Aorta (tissue), 5 donors: ENCODE data around the gene DHRS13. TPM values are rescaled to one million over a fixed set of nuclear protein-coding genes. Genes with fewer than 3 reads are reported as not detected.
"Not testable (repeated sequence)": the region's sequence is repeated elsewhere in the genome, so short reads cannot be mapped to it uniquely, and the experiment has no call there.

Experiments used
- ATAC-seq: fragments of 200-7000 bp; cut with Tn5 transposase; one replicate; pipeline ENCODE4 v1.9.1; 2022; ENCODE audit warnings: moderate library complexity; ENCODE audit not compliant: low FRiP score
- DNase-seq, 2 donors: peaks; one replicate each; pipeline ENCODE4 v3.0.0-alpha.2; 2020
- H3K27ac ChIP-seq, 2 donors: one replicate each; pipeline ENCODE4 v1.5.1; 2013; ENCODE audit warnings: low read length in 2 of 2, mild to moderate bottlenecking in 2 of 2, moderate library complexity in 2 of 2, control low read depth in 1 of 2, inconsistent platforms in 1 of 2, low read depth in 1 of 2
- H3K27me3 ChIP-seq, 2 donors: one replicate each; pipeline ENCODE4 v1.6.1; 2013; ENCODE audit warnings: control low read depth in 1 of 2, low read length in 1 of 2, mild to moderate bottlenecking in 1 of 2, moderate library complexity in 1 of 2; ENCODE audit not compliant: insufficient read depth in 2 of 2, control insufficient read depth in 1 of 2
- H3K36me3 ChIP-seq, 2 donors: one replicate each; pipeline ENCODE4 v1.6.1; 2013; ENCODE audit warnings: control low read depth in 1 of 2, low read length in 1 of 2, mild to moderate bottlenecking in 1 of 2; ENCODE audit not compliant: insufficient read depth in 2 of 2, control insufficient read depth in 1 of 2
- H3K4me1 ChIP-seq, 2 donors: one replicate each; pipeline ENCODE4 v1.6.1; 2013; ENCODE audit warnings: low read length in 2 of 2, control low read depth in 1 of 2, mild to moderate bottlenecking in 1 of 2, moderate library complexity in 1 of 2; ENCODE audit not compliant: insufficient read depth in 2 of 2, control insufficient read depth in 1 of 2
- H3K4me3 ChIP-seq, 2 donors: one replicate each; pipeline ENCODE4 v1.5.1; 2013; ENCODE audit warnings: low read length in 2 of 2, control low read depth in 1 of 2, mild to moderate bottlenecking in 1 of 2
- H3K9me3 ChIP-seq: one replicate; pipeline ENCODE4 v1.6.1; 2013; ENCODE audit warnings: mild to moderate bottlenecking, low read length; ENCODE audit not compliant: control insufficient read depth
- WGBS, 2 donors: extraction: QIAGEN DNeasy Blood & Tissue Kit; methylation state at CpG; one replicate each; pipeline ENCODE4 v1.1.7; 2013; 5-methylcytosine and 5-hydroxymethylcytosine counted together
- intact Hi-C, 2 donors: fragments of 100-400 bp; cut with DNase I; formaldehyde crosslinking; loops; one replicate each; pipeline versions ENCODE4 v1.14.2 to v1.15.0; 2022
- microRNA-seq, 2 donors: library from miRNA; unstranded; fragments of <30 nt; microRNA quantifications; one replicate each; pipeline ENCODE4 v1.2.0, GENCODE V29; 2020
- polyA plus RNA-seq, 2 donors: library from polyadenylated mRNA; stranded (reverse); fragments of 200-250 nt; gene quantifications; one replicate each; pipeline ENCODE4 v1.2.3, GENCODE V29; 2013
- total RNA-seq, 2 donors: library from RNA; stranded (reverse); fragmentation: NEBNext Ultra II Directional; extraction: Animal tissue kit (Norgen Biotek cat#: 25700); gene quantifications; one replicate each; pipeline ENCODE4 v1.2.1, GENCODE V29; 2021
- donor health status: healthy with polysubstance abuse.
- donor health status: Bipolar disorder and iron deficiency.
- donor health status: DM: no; HTN: no; CAD: no.
- donor health status: DM: no; HTN: no; CAD: no.
- donor health status: DM: yes; HTN: yes; CAD: no.

The DHRS13 gene
- total and polyA plus RNA-seq, 4 donors: 0.75 to 6.1 (median 3.5) TPM

GRCh38 chr17:28854457-28855335 is 48.2 kb downstream of the DHRS13 start, which contains the start of gene ERAL1:
Gene ERAL1 (plus strand): TSS chr17:28855016. CDS start chr17:28855035, 19 bp downstream.
- WGBS, 2 donors: 1% methylated on average over 42 of the region's 42 CpGs
- Histone ChIP-seq H3K27me3 (no peaks in the 10 kb centered on the region), H3K36me3 (peaks cover 0 to 3% of the 10 kb centered on the region in 2 donors), H3K4me3 (peak within 1 kb of the TSS; percentile 30 to 65), H3K27ac (peak within 1 kb of the TSS in 1 of 2 donors; percentile 55), H3K4me1 (no peaks in the 10 kb centered on the region), H3K9me3 (no peaks in the 10 kb centered on the region)
- peak; percentile 98 for ATAC-seq
- peak; percentile 90 to 93 for DNase-seq
- intact Hi-C loops: loop anchor here (5.0 to 10.0 kb wide), 2 partner anchors 48 to 90 kb away; partner anchors contain the start of gene DHRS13 (in 1 of the 2)

- Histone ChIP-seq H3K27ac (no peak overlapping the region), H3K4me3 (no peak overlapping the region), H3K9me3 (no peaks in the 10 kb centered on the region), H3K27me3 (no peaks in the 10 kb centered on the region), H3K4me1 (no peaks in the 10 kb centered on the region), H3K36me3 (no peaks in the 10 kb centered on the region)
- intact Hi-C loops: loop anchor here in 1 of 2 donors (10.0 kb wide), 1 partner anchor 88 kb away; no protein-coding TSS in a partner anchor
- 83 to 85% methylated on average over 2 of the region's 2 CpGs for WGBS, 2 donors
- DNase-seq (no peak), ATAC-seq (no peak)
These were observed 49.6 kb downstream of the DHRS13 start for GRCh38 chr17:28853295-28853694.

- Histone ChIP-seq H3K36me3 (no peaks in the 10 kb centered on the region), H3K9me3 (no peaks in the 10 kb centered on the region), H3K27ac (no peak overlapping the region), H3K4me3 (no peak overlapping the region), H3K27me3 (no peaks in the 10 kb centered on the region), H3K4me1 (no peaks in the 10 kb centered on the region)
- DNase-seq: peak in 1 of 2 donors; percentile 3
- intact Hi-C loops: no loop called here
- no peak for ATAC-seq
- 77 to 80% methylated on average over 5 of the region's 5 CpGs for WGBS, 2 donors
These were observed 53.6 kb downstream of the DHRS13 start for GRCh38 chr17:28849281-28849680.

- H3K4me1 ChIP-seq, H3K4me3 ChIP-seq, H3K27me3 ChIP-seq, H3K36me3 ChIP-seq, H3K27ac ChIP-seq, H3K9me3 ChIP-seq, intact Hi-C loops, ATAC-seq: not testable (repeated sequence)
- WGBS, 2 donors: 88% methylated on average over 15 of the region's 15 CpGs
- peak; percentile 51 to 77 for DNase-seq
These were observed 54.2 kb downstream of the DHRS13 start for GRCh38 chr17:28848667-28849066.

Small RNAs within 50 kb of the gene (microRNA-seq; reads per million reads assigned to microRNA genes)
- gene MIR451B: 0 reads per million in 2 donors

Other genes starting within 250 kb of the DHRS13 start
- gene SDF2, start 241.2 kb downstream of the DHRS13 start, total RNA-seq: 10 to 100 TPM; 34.8 to 40.8 TPM
- gene SDF2, start 241.2 kb downstream of the DHRS13 start, polyA plus RNA-seq: 10 to 100 TPM; 36.7 to 51.5 TPM
- gene SUPT6H, start 240.9 kb downstream of the DHRS13 start, total RNA-seq: 10 to 100 TPM; 73.1 to 81.2 TPM
- gene SUPT6H, start 240.9 kb downstream of the DHRS13 start, polyA plus RNA-seq: 10 to 100 TPM; 22.5 to 41.0 TPM
- 1 to 10 TPM in 1 of 2 donors, under 1 TPM in 1; 0.78 to 6.6 TPM for gene PROCA1, start 191.2 kb downstream of the DHRS13 start, total RNA-seq
- gene PROCA1, start 191.2 kb downstream of the DHRS13 start, polyA plus RNA-seq: 1 to 10 TPM; 5.1 to 5.3 TPM
- gene RAB34, start 185.2 kb downstream of the DHRS13 start, total RNA-seq: 100 to 1,000 TPM; 107 to 115 TPM
- gene RAB34, start 185.2 kb downstream of the DHRS13 start, polyA plus RNA-seq: 100 to 1,000 TPM; 133 to 303 TPM
- 1,000 to 10,000 TPM; 1,133 to 1,177 TPM for gene RPL23A, start 183.1 kb downstream of the DHRS13 start, total RNA-seq
- 1,000 to 10,000 TPM; 1,641 to 1,888 TPM for gene RPL23A, start 183.1 kb downstream of the DHRS13 start, polyA plus RNA-seq
- 1 to 10 TPM in 1 of 2 donors, under 1 TPM in 1; 0.90 to 2.5 TPM for gene TLCD1, start 176.8 kb downstream of the DHRS13 start, total RNA-seq
- 1 to 10 TPM in 1 of 2 donors, not detected in 1; 1.5 TPM for gene TLCD1, start 176.8 kb downstream of the DHRS13 start, polyA plus RNA-seq
- 1 to 10 TPM; 1.6 to 4.5 TPM for gene NEK8, start 174.3 kb downstream of the DHRS13 start, total RNA-seq
- gene NEK8, start 174.3 kb downstream of the DHRS13 start, polyA plus RNA-seq: 1 to 10 TPM; 2.0 to 5.3 TPM
- gene TRAF4, start 159.1 kb downstream of the DHRS13 start, total RNA-seq: 10 to 100 TPM; 18.8 to 24.6 TPM
- 10 to 100 TPM; 10.7 to 19.3 TPM for gene TRAF4, start 159.1 kb downstream of the DHRS13 start, polyA plus RNA-seq
- gene FAM222B, start 60.3 kb downstream of the DHRS13 start, total RNA-seq: 10 to 100 TPM; 18.4 to 18.7 TPM
- 1 to 10 TPM; 3.6 to 4.6 TPM for gene FAM222B, start 60.3 kb downstream of the DHRS13 start, polyA plus RNA-seq
- 10 to 100 TPM; 17.1 to 20.0 TPM for gene ERAL1, start 48.1 kb downstream of the DHRS13 start, total RNA-seq
- 10 to 100 TPM; 16.7 to 21.5 TPM for gene ERAL1, start 48.1 kb downstream of the DHRS13 start, polyA plus RNA-seq
- 100 to 1,000 TPM in 1 of 2 donors, 10 to 100 TPM in 1; 99.1 to 108 TPM for gene FLOT2, start 5.3 kb downstream of the DHRS13 start, total RNA-seq
- 10 to 100 TPM; 51.8 to 58.3 TPM for gene FLOT2, start 5.3 kb downstream of the DHRS13 start, polyA plus RNA-seq
- 10 to 100 TPM; 30.5 to 47.0 TPM for gene PHF12, start 48.4 kb upstream of the DHRS13 start, total RNA-seq
- gene PHF12, start 48.4 kb upstream of the DHRS13 start, polyA plus RNA-seq: 10 to 100 TPM; 10.1 to 29.4 TPM
- gene SEZ6, start 103.0 kb upstream of the DHRS13 start, total RNA-seq: not detected
- gene SEZ6, start 103.0 kb upstream of the DHRS13 start, polyA plus RNA-seq: not detected
- gene PIPOX, start 140.1 kb upstream of the DHRS13 start, total RNA-seq: 1 to 10 TPM; 1.6 to 2.1 TPM
- gene PIPOX, start 140.1 kb upstream of the DHRS13 start, polyA plus RNA-seq: 1 to 10 TPM; 2.0 to 2.4 TPM